ENCODE measurements around the gene DEAF1.

Gene DEAF1

GRCh38 chr11:641806-642370, 53.1 kb downstream of the DEAF1 start:
- no peak for DNase-seq

- DNase-seq = no peak
Observed at GRCh38 chr11:640021-640706, 54.9 kb downstream of the DEAF1 start.

GRCh38 chr11:639332-639955, 55.6 kb downstream of the DEAF1 start:
- DNase-seq = no peak

GRCh38 chr11:638631-639331, 56.2 kb downstream of the DEAF1 start:
- no peak for DNase-seq

GRCh38 chr11:637593-638521, 57.2 kb downstream of the DEAF1 start:
- no peak for DNase-seq

- no peak for DNase-seq
Observed at GRCh38 chr11:637333-637592, 57.8 kb downstream of the DEAF1 start.

- DNase-seq = no peak
Observed at GRCh38 chr11:636511-637332, 58.3 kb downstream of the DEAF1 start, which contains the start of gene DRD4. TSS of gene DRD4 (plus strand) at chr11:637269. CDS start at chr11:637305, 36 bp downstream.

- no peak for DNase-seq
Observed at GRCh38 chr11:635945-636510, 59.0 kb downstream of the DEAF1 start.

- DNase-seq = no peak
Observed at GRCh38 chr11:630871-631270, 64.2 kb downstream of the DEAF1 start.

- peak; percentile 19 for DNase-seq
Observed at GRCh38 chr11:629237-629583, 65.8 kb downstream of the DEAF1 start.

GRCh38 chr11:628056-628455, 67.0 kb downstream of the DEAF1 start:
- DNase-seq = no peak

GRCh38 chr11:627308-627576, 67.8 kb downstream of the DEAF1 start:
- no peak for DNase-seq

- no peak for DNase-seq
Observed at GRCh38 chr11:626475-627307, 68.3 kb downstream of the DEAF1 start, which contains the start of gene SCT. TSS of gene SCT (minus strand) at chr11:627181. CDS start at chr11:627143, 38 bp downstream.

- no peak for DNase-seq
Observed at GRCh38 chr11:625636-626268, 69.3 kb downstream of the DEAF1 start.

- DNase-seq = no peak
Observed at GRCh38 chr11:624705-625635, 70.1 kb downstream of the DEAF1 start, which contains the start of gene CDHR5. TSS of gene CDHR5 (minus strand) at chr11:624955. CDS start at chr11:624902, 53 bp downstream.

- DNase-seq = no peak
Observed at GRCh38 chr11:623999-624704, 70.9 kb downstream of the DEAF1 start.

GRCh38 chr11:623349-623869, 71.6 kb downstream of the DEAF1 start:
- DNase-seq = no peak

- no peak for DNase-seq
Observed at GRCh38 chr11:621838-622237, 73.2 kb downstream of the DEAF1 start.
